Suprapubic skin (tissue), 4 donors: ENCODE results near the gene FGFR3. TPM values are rescaled to one million over a fixed set of nuclear protein-coding genes. Genes with fewer than 3 reads are reported as not detected.

Experiments
- DNase-seq, 2 donors: peaks; one replicate each; pipeline ENCODE4 v3.0.0-alpha.2; 2019; ENCODE audit warnings: low spot score in 2 of 2
- H3K27ac ChIP-seq: fragments of 200-600 bp; sonication (generic); one replicate; pipeline ENCODE4 v1.5.1; 2019
- H3K27me3 ChIP-seq: fragments of 200-600 bp; sonication (generic); one replicate; pipeline ENCODE4 v1.5.1; 2019
- H3K36me3 ChIP-seq: fragments of 200-600 bp; sonication (generic); one replicate; pipeline ENCODE4 v1.5.1; 2019
- H3K4me1 ChIP-seq: fragments of 200-600 bp; sonication (generic); one replicate; pipeline ENCODE4 v1.5.1; 2019
- H3K4me3 ChIP-seq: fragments of 200-600 bp; sonication (generic); one replicate; pipeline ENCODE4 v1.5.1; 2019; ENCODE audit warnings: mild to moderate bottlenecking
- H3K9me3 ChIP-seq: fragments of 200-600 bp; sonication (generic); one replicate; pipeline ENCODE4 v1.5.1; 2019
- EP300 ChIP-seq: sonication (generic); formaldehyde crosslinking; IDR thresholded peaks from one replicate; pipeline ENCODE4 v1.6.1; 2017; ENCODE audit warnings: antibody characterized with exemption
- POLR2A ChIP-seq, 2 donors: fragments of 450-650 bp; IDR thresholded peaks; one replicate each; pipeline ENCODE4 v1.6.1; 2017; ENCODE audit warnings: antibody characterized with exemption in 2 of 2, mild to moderate bottlenecking in 2 of 2, moderate library complexity in 2 of 2
- POLR2AphosphoS5 ChIP-seq, 3 donors: sonication (generic); formaldehyde crosslinking; IDR thresholded peaks; one replicate each; pipeline ENCODE4 v1.6.1; 2017; ENCODE audit warnings: antibody characterized with exemption in 3 of 3
- WGBS: methylation state at CpG from one replicate; pipeline ENCODE4 v1.1.5; 2018; 5-methylcytosine and 5-hydroxymethylcytosine counted together
- total RNA-seq, 4 donors: library from RNA; depleted of rRNA; stranded (reverse); fragments of >200 nt; gene quantifications; one replicate each; pipeline ENCODE4 v1.1.0, GENCODE V29; 2016
- TF ChIP-seq, protein P1 (sequence below), 2 donors: fragments of 200-600 bp in 1 of 2; fragments of 450-650 bp in 1 of 2; sonication (generic) in 1 of 2; IDR thresholded peaks; one replicate each; pipeline ENCODE4 v1.5.1; 2016 to 2019; ENCODE audit warnings: antibody characterized with exemption in 2 of 2, mild to moderate bottlenecking in 1 of 2, moderate library complexity in 1 of 2

The FGFR3 gene
- total RNA-seq, 4 donors from 2014 or later, result 511 to 829 (median 662) TPM

GRCh38 chr4:1749826-1750225 is 43.3 kb upstream of the FGFR3 start:
- Histone ChIP-seq H3K9me3 (no peaks in the 10 kb centered on the region), H3K4me3 (no peak overlapping the region)
- WGBS, result 72% methylated on average over 8 of the region's 14 CpGs

GRCh38 chr4:1750381-1751154 is 42.5 kb upstream of the FGFR3 start:
- TF ChIP-seq, protein P1, sequence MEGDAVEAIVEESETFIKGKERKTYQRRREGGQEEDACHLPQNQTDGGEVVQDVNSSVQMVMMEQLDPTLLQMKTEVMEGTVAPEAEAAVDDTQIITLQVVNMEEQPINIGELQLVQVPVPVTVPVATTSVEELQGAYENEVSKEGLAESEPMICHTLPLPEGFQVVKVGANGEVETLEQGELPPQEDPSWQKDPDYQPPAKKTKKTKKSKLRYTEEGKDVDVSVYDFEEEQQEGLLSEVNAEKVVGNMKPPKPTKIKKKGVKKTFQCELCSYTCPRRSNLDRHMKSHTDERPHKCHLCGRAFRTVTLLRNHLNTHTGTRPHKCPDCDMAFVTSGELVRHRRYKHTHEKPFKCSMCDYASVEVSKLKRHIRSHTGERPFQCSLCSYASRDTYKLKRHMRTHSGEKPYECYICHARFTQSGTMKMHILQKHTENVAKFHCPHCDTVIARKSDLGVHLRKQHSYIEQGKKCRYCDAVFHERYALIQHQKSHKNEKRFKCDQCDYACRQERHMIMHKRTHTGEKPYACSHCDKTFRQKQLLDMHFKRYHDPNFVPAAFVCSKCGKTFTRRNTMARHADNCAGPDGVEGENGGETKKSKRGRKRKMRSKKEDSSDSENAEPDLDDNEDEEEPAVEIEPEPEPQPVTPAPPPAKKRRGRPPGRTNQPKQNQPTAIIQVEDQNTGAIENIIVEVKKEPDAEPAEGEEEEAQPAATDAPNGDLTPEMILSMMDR (IDR thresholded peaks at IDR 0.05), result no peak
- no peak for TF ChIP-seq POLR2AphosphoS5 (IDR thresholded peaks at IDR 0.05)
- no peak for TF ChIP-seq POLR2A (IDR thresholded peaks at IDR 0.05)
- no peak for TF ChIP-seq EP300
- Histone ChIP-seq H3K27me3 (peaks cover 4% of the 10 kb centered on the region), H3K9me3 (no peaks in the 10 kb centered on the region), H3K4me1 (peaks cover 55% of the 10 kb centered on the region), H3K27ac (no peak overlapping the region), H3K4me3 (no peak overlapping the region), H3K36me3 (no peaks in the 10 kb centered on the region)
- WGBS, result 88% methylated on average over 8 of the region's 18 CpGs
- DNase-seq, result no peak

More at GRCh38 chr4:1749826-1750225, 43.3 kb upstream of the FGFR3 start:
- peaks cover 4% of the 10 kb centered on the region for H3K27me3 ChIP-seq
- no peak for DNase-seq
- no peak for TF ChIP-seq POLR2AphosphoS5 (IDR thresholded peaks at IDR 0.05)
- no peaks in the 10 kb centered on the region for H3K36me3 ChIP-seq
- H3K4me1 ChIP-seq, result peaks cover 47% of the 10 kb centered on the region
- H3K27ac ChIP-seq, result no peak overlapping the region

GRCh38 chr4:1751155-1751918 is 41.8 kb upstream of the FGFR3 start:
- DNase-seq, result no peak
- peaks cover 4% of the 10 kb centered on the region for H3K27me3 ChIP-seq
- peak overlapping the region; percentile 74 for H3K27ac ChIP-seq
- no CpG with 5 or more reads among the region's 31 CpGs for WGBS
- no peak overlapping the region for H3K4me3 ChIP-seq
- no peaks in the 10 kb centered on the region for H3K36me3 ChIP-seq
- no peaks in the 10 kb centered on the region for H3K9me3 ChIP-seq
- peaks cover 61% of the 10 kb centered on the region for H3K4me1 ChIP-seq
- TF ChIP-seq POLR2A (IDR thresholded peaks at IDR 0.05) (no peak), EP300 (no peak), POLR2AphosphoS5 (IDR thresholded peaks at IDR 0.05) (no peak)
- TF ChIP-seq, protein P1 (IDR thresholded peaks at IDR 0.05), result no peak

DNA sequence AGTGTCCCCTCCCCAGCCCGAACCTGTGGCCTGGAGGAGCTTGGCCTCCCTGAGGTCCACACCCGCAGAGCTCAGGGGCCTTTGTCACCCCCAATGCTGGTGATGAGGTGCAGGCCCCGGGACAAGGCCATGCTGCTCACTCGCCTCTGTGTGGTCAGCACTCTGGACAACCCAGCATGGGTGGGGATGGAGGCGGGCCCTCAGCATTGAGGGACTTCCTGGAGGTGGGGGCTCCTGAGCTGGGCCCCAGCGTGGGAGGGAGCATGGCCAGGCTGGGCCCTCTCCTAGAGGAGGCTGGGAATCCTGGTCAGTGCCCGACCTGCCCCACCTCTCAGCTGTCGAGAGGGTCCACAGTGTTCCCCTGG is 41.2 kb upstream of the FGFR3 start:
- Histone ChIP-seq H3K4me3 (no peak overlapping the region), H3K27me3 (peaks cover 4% of the 10 kb centered on the region), H3K9me3 (no peaks in the 10 kb centered on the region), H3K36me3 (no peaks in the 10 kb centered on the region), H3K4me1 (peaks cover 66% of the 10 kb centered on the region), H3K27ac (peak overlapping the region; percentile 74)
- TF ChIP-seq EP300 (no peak), POLR2A (IDR thresholded peaks at IDR 0.05) (no peak), POLR2AphosphoS5 (IDR thresholded peaks at IDR 0.05) (no peak)
- TF ChIP-seq, protein P1 (IDR thresholded peaks at IDR 0.05), result no peak
- WGBS, result no CpG with 5 or more reads among the region's 8 CpGs
- no peak for DNase-seq

DNA sequence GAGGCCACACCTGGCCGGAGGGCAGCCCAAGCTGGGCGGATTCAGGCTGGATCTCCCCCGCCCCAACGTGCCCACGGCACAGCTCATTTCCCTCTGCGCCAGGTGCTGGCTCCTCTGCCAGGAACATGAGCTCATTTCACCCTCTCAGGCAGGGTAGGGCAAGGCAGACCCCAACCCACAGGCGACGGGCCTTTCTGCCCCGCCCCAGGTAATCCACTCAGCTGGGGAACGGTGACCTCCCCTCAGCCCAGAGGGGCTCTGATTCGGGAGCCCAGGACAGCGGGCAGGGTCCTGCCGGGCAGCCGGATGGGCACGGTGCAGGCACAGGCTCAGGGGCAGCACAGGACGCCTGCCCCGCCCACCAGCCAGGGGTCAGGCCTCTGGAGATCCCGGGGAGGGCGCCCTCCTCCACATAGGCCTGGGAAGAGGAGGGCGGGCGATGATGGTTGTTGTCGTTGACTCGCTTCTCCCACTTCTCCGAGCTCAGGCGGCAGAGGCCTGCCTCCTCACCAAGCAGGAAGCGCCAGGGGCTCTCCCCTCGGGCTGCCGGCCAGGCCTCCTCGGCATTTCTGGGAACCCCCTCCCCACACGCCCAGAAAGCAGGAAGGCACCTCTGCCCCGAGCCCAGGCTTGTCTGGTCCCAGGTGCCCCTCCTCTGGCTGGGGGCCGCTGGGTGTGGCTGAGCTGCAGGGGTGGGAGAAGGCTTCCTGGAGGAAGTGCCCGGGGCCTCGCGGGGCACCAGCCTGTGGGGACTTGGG is 40.6 kb upstream of the FGFR3 start:
- DNase-seq, result no peak
- H3K27me3 ChIP-seq, result peaks cover 4% of the 10 kb centered on the region
- H3K9me3 ChIP-seq, result no peaks in the 10 kb centered on the region
- no peak overlapping the region for H3K4me3 ChIP-seq
- H3K4me1 ChIP-seq, result peaks cover 71% of the 10 kb centered on the region
- 6% methylated on average over 14 of the region's 35 CpGs for WGBS
- TF ChIP-seq, protein P1 (IDR thresholded peaks at IDR 0.05), result no peak
- TF ChIP-seq POLR2AphosphoS5 (IDR thresholded peaks at IDR 0.05) (no peak), POLR2A (IDR thresholded peaks at IDR 0.05) (no peak), EP300 (no peak)
- H3K36me3 ChIP-seq, result no peaks in the 10 kb centered on the region
- peak overlapping the region; percentile 74 for H3K27ac ChIP-seq
